SKM-1 treated with dmso at 0.1 percent for 144 hours (cell line): Measurements from ENCODE around the gene NKAIN2.
"Not testable (repeated sequence)": the region's sequence is repeated elsewhere in the genome, so short reads cannot be mapped to it uniquely, and the experiment has no call there.

Experiments
- DNase-seq: peaks from one replicate; lab custom pipeline; 2025; ENCODE audit not compliant: unreplicated experiment; lab: John Stamatoyannopoulos, UW

Gene NKAIN2

DNA sequence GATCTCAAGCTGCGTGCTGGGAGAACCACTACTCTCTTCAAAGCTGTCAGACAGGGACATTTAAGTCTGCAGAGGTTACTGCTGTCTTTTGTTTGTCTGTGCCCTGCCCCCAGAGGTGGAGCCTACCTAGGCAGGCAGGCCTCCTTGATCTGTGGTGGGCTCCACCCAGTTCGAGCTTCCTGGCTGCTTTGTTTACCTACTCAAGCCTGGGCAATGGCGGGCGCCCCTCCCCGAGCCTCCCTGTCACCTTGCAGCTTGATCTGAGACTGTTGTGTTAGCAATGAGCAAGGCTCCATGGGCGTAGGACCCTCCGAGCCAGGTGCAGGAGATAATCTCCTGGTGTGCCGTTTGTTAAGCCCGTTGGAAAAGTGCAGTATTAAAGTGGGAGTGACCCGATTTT is 609.0 kb downstream of the NKAIN2 start:
- DNase-seq, result not testable (repeated sequence)

GRCh38 chr6:124420116-124420840 is 616.6 kb downstream of the NKAIN2 start:
- no peak for DNase-seq

DNA sequence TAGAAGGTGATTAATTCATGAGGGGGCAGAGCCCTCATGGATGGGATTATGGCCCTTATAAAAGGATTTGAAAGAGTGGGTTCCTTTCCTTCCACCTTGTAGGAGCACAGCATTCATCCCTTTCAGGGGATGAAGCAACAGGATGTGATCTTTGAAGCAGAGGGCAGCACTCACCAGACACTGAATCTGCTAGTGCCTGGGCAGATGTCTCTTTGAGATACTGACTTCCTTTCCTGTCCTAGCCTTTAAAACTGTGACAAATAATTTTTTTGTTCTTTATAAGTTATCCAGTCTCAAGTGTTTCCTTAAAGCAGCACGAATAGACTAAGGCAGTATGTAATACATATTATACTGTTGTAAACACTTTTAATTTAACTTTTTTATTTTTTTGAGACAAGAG is 620.0 kb downstream of the NKAIN2 start:
- DNase-seq, result no peak

DNA sequence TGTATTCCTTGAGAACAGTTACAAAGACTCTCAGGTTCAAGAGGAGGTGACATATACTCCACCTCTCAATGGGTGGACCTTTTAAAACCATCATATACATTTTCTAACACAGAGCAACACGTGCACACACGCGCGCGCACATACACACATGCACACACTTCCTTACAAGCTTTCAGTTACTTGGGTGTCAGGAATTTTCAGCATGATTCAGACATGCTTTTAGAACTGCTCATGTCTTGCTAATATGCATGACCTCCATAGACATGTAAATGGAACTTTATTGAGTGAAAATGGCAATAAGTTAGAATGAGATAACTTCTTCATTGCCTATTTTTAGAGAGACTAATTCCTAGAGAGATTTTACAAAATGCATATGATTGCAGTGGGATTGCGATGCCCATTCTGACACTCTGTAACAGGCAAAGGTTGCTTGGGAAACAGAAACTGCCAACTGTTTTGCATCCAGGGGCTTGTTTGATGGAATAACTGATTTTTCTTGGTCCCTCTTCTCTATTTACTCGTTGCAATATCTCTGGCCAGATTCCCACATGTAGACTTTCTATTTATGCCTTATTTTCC is 627.2 kb downstream of the NKAIN2 start:
- DNase-seq, result no peak

DNA sequence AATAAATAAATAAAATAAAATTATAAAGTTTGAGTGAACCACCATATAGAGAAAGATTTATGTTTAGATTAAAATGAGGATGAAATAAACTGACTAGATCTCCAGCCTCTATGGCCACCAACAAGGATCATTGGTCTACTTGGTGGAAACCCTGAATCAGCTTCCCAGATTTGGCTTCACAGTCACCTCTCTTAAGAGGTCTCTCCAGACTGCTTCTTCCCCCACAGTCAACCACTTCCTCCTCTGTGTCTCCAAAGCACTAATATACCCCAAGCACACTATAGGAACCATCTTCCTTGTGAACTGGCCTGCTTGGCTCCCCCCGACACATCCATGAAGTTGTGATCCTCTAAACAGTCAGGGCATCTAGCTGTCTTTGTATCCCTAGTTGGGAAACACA is 629.0 kb downstream of the NKAIN2 start:
- no peak for DNase-seq

DNA sequence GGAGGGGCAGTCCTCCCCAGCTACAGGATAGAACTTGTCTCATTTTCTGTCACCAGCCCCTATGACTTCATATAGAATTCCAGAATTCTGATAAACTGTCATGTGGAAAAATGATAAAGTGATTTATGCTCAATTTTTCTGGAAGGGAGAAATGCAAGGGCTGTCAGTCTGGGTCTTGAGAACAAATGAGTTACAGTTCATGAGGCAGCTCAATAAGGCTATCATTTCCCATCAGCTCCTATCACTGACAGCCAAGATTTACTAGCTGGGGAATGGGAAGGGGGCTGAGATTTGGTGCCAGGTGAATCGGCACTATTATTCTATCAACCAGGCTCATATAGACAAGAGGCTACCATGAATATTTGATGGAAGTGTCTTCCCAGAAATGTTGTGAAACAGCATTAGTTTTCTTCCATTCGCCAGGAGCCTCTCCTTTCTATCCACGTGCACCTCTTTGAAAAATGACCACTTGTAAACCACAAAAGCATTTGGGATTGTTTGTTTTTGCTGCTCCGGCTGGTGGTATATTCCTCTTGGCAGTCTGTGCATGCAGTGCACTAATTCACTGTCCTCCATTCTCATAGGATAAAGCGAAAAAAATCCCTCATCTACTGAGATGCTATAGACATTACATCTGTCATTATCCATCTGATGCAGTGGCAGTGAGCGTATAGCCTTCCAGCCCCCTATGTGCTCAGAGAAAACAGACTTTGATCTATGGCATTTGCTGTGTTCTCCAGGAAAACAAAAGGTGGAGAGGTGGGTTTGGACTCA is 629.9 kb downstream of the NKAIN2 start:
- DNase-seq, result no peak

DNA sequence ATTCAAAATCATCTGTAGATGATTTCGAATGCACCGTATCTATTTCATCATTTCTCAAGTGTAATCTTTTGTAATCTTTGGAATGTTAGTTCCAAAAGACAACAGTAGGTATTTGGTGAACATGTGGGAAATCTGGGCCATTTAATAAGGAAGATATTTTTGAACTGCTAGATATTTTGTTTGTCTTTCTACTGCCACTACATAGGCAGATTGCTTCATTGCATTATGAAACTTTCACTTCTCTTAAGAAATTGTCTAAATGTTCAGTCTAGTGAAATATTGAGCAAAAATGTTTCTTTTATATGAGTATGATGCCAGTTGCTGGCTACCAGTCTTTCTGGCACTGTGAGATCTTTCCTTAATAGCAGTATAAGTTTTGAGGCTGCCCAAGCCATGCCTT is 630.8 kb downstream of the NKAIN2 start:
- DNase-seq, result no peak

DNA sequence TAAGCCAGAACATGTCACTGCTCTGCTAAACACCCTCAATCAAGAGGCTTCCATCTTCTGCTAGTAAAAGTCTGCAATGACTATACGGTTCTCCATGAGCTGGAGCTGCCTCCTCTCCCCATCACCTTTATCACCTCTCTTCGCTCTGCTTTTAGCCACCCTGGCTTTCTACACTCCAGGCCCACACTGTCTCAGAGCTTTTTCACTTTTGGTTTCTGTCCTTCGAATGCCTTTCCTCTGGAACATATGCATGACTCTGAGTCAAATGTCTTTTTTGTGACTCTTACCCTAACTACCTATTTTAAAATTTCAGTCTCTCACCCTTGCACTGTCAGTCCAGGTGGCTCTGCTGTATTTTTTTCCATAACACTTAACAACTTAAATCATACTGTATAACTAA is 633.1 kb downstream of the NKAIN2 start:
- DNase-seq, result no peak

GRCh38 chr6:124438546-124439065 is 634.9 kb downstream of the NKAIN2 start:
- no peak for DNase-seq

DNA sequence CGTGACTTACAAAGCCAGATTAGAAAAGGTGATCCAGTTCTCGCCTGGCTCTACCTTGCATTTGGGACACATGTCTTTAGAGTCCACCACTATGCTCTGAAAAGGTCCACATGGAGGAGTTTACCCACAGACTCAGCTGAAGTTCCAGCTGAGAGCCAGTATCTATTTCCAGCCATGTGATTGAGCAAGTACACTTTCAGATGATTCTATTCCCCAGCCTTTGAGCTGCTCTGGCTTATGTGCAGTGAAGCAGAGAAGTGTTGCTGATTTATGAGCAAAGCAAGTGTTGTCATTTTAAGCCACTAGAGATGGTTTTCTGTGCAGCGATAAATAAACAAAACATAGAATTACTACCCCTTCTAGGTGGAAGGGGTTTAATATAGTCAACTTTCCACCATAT is 637.8 kb downstream of the NKAIN2 start:
- no peak for DNase-seq

GRCh38 chr6:124443541-124443940 is 639.9 kb downstream of the NKAIN2 start:
- DNase-seq, result no peak

- DNase-seq, result no peak
These were observed 641.9 kb downstream of the NKAIN2 start for GRCh38 chr6:124445581-124445980.

GRCh38 chr6:124446961-124447360 is 643.3 kb downstream of the NKAIN2 start:
- no peak for DNase-seq

- DNase-seq, result no peak
These were observed 655.6 kb downstream of the NKAIN2 start for GRCh38 chr6:124459268-124459667.

DNA sequence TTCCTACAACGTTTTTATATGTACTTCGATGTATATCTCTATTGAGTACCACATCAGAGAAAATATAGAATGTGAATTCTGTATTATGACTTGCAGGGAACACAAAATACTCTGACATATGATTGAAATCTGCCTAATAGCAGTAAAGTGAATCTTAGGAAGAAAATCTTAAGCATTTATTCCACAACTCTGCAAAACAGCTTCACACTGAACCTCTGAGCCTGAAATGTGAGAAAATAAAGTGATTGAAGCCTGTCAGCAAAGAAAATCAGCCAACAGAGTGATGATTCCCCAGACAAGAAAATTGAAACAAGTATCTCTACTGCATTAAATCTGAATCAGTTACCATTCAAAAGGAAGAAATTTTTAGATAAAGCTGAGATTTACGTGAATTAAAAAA is 659.1 kb downstream of the NKAIN2 start:
- DNase-seq, result no peak

DNA sequence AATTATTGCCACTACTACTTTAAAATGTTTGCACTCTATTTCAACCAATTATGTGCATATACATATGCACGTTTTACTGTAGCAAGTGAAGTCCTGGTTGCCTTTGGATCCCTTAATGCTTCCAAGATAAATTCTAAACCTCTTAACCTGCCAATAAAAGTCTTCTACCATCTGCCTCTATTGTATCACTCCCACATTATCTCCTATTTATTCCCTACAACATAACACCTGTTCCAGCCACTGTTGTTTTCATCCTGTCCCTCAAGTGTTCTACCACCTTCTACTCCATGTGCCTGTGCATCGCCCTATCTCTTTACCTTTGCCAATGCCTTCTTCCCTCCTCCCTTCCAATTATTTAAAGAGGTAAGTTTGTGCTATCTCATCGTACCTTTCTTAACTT is 659.6 kb downstream of the NKAIN2 start:
- DNase-seq, result no peak

DNA sequence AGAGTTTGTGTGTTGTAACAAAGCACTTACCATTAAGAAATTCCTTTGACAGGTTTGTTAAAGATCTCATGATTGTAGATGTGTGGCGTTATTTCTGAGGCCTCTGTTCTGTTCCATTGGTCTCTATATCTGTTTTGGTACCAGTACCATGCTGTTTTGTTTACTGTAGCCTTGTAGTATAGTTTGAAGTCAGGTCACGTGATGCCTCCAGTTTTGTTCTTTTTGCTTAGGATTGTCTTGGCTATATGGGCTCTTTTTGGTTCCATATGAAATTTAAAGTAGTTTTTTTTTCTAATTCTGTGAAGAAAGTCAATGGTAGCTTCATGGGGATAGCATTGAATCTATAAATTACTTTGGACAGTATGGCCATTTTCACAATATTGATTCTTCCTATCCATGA is 660.9 kb downstream of the NKAIN2 start:
- DNase-seq, result not testable (repeated sequence)

GRCh38 chr6:124466949-124467348 is 663.3 kb downstream of the NKAIN2 start:
- DNase-seq, result no peak

DNA sequence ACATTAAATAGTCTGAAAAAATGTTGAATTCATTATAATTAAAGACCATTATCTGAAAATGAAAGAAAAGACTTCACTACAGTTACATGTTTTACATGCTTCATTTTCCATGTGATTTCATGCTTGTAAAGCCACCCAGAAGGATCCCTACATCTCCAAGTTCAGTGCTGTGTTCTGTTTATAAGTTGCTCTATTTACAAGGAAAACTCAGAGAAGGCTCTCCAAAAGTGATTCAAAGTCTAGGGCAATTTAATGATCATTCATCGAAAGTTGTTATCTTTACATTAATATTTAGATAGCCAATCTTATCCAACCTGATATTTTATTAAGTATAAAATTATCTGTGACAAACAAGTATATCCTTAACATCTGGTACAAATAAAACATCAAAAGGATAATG is 663.7 kb downstream of the NKAIN2 start:
- no peak for DNase-seq

DNA sequence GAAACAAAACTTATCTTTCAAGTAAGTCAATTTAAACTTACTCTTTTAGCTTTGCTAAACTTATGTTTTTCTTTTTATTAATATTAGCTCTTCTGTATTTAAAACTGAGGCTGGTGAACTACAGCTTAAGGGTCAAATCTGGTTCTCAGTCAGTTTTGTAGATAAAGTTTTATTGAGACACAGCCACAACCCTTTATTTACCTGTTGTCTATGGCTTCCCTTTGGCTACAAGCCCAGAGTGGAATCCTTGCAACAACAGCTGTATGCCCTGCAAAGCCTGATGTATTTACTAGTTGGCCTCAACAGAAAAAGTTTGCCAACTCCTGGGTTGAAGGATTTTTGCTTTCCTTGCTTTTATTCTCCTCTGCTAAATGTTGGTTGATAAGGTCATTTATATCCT is 667.1 kb downstream of the NKAIN2 start:
- DNase-seq, result no peak

DNA sequence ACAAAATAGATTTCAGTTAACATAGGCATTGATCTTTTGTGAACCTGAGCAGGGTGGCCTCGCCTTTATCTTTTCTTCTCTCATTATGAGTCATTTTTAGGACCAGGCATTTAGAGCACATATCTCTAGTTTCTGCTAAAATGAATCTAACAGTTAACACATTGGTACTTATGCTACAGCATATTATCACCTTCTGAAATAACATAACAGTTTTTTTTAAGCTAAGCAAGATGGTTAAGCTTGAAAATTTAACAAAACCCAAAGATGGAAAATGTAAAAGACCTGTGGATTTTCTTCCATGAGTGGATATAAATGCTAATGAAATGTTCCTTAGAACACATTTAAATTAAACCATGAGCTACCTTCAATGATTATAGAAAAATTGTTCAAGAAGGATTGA is 671.5 kb downstream of the NKAIN2 start:
- DNase-seq, result no peak

- no peak for DNase-seq
These were observed 675.2 kb downstream of the NKAIN2 start for GRCh38 chr6:124478906-124479305.
